Measurements from ENCODE around the gene MMP14. TPM values are rescaled to one million over a fixed set of nuclear protein-coding genes. Genes with fewer than 3 reads are reported as not detected.

The MMP14 gene
- total and polyA plus RNA-seq, 2 of the 13 experiments (the other 11 are each of a cell fraction or from before 2014, with no cell fraction given): 5.2 to 9.8 TPM

- TF ChIP-seq ZFX (CRISPR knock-in tag; IDR thresholded peaks at IDR 0.05; ENCODE audit: low read depth) (peak; percentile 43; the same call in 1 of the 2 replicates), MYPOP (CRISPR knock-in tag; IDR thresholded peaks at IDR 0.05) (no peak), KDM1A (CRISPR knock-in tag; IDR thresholded peaks at IDR 0.05) (0 out of 2 replicates have a peak, but pooled peaks have one; percentile 31), PLSCR1 (CRISPR knock-in tag; IDR thresholded peaks at IDR 0.05; ENCODE audit: borderline replicate concordance) (no peak), CREB3 (CRISPR knock-in tag; IDR thresholded peaks at IDR 0.05) (no peak), NCOA2 (CRISPR knock-in tag; IDR thresholded peaks at IDR 0.05) (no peak), ZNF234 (CRISPR knock-in tag; conservative IDR thresholded peaks at IDR 0.05) (no peak), ZNF275 (CRISPR knock-in tag; IDR thresholded peaks at IDR 0.05; ENCODE audit: borderline replicate concordance) (no peak), ATF7-NPFF (CRISPR knock-in tag; IDR thresholded peaks at IDR 0.05; ENCODE audit: low read depth) (no peak), DNMT3B (CRISPR knock-in tag; conservative IDR thresholded peaks at IDR 0.05) (no peak), AGO2 (optimal IDR thresholded peaks at IDR 0.05; ENCODE audit: low read depth, low read length) (no peak), HNF1A (IDR thresholded peaks at IDR 0.05; ENCODE audit: low read depth) (no peak), HNF1A (CRISPR knock-in tag; IDR thresholded peaks at IDR 0.05; ENCODE audit: borderline replicate concordance) (no peak), ZNF17 (CRISPR knock-in tag; IDR thresholded peaks at IDR 0.05) (no peak), CCAR2 (optimal IDR thresholded peaks at IDR 0.05; ENCODE audit: low read depth, low read length) (peak; percentile 44), ATF4 (CRISPR knock-in tag; IDR thresholded peaks at IDR 0.05) (peak in 1 of 2 experiments; percentile 25; a peak in 1 of 4 replicates), ZBTB38 (CRISPR knock-in tag; IDR thresholded peaks at IDR 0.05) (peak; percentile 53; the same call in 1 of the 2 replicates), ZSCAN25 (CRISPR knock-in tag; IDR thresholded peaks at IDR 0.05) (no peak)
Measured at GRCh38 chr14:22819151-22819988, 17.0 kb upstream of the MMP14 start (continued).
